HG02981 (cell line): ENCODE results near the gene ZNF426.

ENCODE experiments used
- ATAC-seq: cut with Tn5 transposase; IDR thresholded peaks from one replicate; pipeline ENCODE4 v1.9.1; 2021; ENCODE audit warnings: mild to moderate bottlenecking, moderate library complexity; ENCODE audit not compliant: unreplicated experiment

Gene ZNF426

DNA sequence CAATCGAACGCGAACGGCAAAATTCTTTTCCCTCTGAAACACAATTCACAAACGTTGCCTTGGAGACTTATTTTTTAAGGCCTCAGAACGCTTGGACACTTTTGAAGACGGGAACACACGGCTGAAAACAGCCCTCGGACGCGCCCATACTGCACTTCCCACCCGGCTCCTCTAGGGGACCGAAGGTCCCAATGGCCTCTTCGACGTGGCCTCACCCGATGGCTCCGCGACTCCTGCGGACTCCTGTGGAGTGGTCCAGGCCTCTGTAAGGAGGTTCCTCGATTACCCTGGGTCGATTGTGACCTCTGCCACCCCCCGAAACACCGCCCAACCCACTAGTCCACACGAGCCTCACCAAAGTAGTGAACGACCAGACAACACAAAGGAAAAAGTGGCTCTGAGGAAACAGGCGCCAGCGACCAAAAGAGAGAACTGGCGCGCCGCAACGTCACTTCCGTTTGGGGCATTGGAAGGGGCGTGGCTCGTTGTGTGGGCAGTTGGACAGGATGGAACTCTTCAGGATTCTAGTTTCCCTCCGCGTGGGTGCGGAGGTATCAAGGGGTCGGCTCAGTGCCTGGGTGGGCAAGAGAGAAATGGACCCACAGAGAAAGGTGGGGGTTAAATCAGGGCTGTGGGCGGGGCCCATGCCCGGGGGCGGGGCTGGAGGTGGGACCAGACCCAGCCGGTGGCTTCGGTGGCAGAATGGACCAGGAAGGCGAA, 40.1 kb downstream of the ZNF426 start, which contains the start of gene ZNF560:
TSS of gene ZNF560 (minus strand) at position 434 of the 720 bp plus-strand sequence. CDS start 23,303 bp downstream, outside the sequence.
- ATAC-seq = no peak

DNA sequence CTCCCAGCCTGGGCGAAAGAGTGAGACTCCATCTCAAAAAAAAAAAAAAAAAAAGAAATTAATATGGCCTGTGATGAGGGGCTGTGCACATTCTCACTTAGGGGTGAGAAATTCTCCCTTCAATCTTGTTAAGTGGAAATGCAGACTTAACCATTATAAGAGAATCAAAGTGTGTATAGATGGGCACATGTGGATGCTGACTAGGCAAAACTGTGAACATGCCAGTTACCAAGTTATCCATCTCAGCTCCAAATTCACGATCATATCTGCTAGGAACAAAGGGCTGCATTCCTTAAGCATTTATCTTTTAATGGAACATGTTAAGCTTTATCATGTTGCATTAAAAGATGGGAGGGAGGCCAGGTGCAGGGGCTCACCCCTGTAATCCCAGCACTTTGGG, 44.3 kb downstream of the ZNF426 start:
- no peak for ATAC-seq

GRCh38 chr19:9487016-9487415, 51.4 kb downstream of the ZNF426 start:
- ATAC-seq = no peak

DNA sequence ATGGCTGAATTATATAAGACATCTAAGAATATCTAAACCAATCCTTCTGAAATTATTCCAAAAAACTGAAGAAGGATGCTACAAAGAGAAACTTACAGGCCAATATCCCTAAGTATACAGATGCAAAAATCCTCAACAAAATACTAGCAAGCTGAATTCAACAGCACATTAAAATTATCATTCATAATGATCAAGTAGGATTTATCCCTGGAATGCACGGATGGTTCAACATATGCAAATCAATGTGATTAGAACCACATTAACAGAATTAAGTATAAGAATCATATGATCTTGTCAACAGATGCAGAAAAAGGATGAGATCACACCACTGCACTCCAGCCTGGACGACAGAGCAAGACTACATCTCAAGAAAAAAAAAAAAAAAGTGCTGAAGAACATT, 53.3 kb downstream of the ZNF426 start:
- ATAC-seq = no peak

DNA sequence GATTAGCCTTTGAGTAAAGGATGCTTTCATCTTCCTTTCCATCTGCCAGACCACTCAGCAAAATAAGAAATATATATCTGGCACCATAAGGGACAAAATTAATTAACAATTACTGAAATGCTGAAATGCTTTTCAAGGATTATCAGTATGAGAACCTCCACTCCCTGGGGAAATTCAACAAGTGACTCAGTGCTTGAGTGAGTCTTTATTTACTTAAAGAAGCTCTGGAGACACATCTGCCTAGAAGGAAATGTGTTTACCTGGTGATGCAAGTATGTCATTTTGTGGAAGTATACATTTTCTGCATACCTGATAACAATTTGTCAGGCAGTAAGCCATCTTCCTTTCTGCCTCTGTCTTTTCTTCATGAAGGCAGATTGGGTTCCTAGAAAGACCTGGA, 63.5 kb downstream of the ZNF426 start:
- no peak for ATAC-seq
